ENCODE results near the gene LY6G6D. TPM values are rescaled to one million over a fixed set of nuclear protein-coding genes. Genes with fewer than 3 reads are reported as not detected.
"Not testable (repeated sequence)": the region's sequence is repeated elsewhere in the genome, so short reads cannot be mapped to it uniquely, and the experiment has no call there.

Gene LY6G6D
- total RNA-seq, 4 donors from 2014 or later: not detected

DNA sequence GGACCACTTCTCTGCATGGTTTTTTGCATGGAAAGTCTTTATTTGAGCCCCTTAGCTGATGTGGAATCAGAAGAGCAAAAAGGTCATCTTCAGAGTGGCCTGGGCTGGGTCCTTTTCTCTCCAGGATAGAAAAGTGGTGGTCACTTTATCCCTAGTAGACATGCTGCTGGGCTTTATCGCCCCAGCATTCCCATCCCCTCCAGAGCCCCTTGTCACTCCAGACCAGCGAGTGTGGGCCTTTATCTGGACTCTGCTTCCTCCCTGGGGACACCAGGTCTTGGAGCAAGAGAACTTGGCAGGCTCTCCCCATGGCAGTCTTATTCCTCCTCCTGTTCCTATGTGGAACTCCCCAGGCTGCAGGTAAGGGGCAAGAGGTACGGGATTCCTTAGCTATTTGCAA, 8.5 kb upstream of the LY6G6D start, which contains the start of gene LY6G6F:
Gene LY6G6F (plus strand): TSS at position 268 of the 400 bp plus-strand sequence. CDS start 41 bp downstream, at position 309.
- Histone ChIP-seq H3K4me3 (no peak within 1 kb of the TSS), H3K36me3 (no peaks in the 10 kb centered on the region), H3K9me3 (no peaks in the 10 kb centered on the region), H3K4me1 (peaks cover 0 to 17% (median 10%) of the 10 kb centered on the region in 4 donors), H3K27me3 (no peaks in the 10 kb centered on the region), H3K27ac (no peak within 1 kb of the TSS)
- DNase-seq (ENCODE audit: low spot score in 2 of 2): no peak
- 62 to 68% methylated on average over 3 of the region's 3 CpGs for WGBS, 2 donors
- TF ChIP-seq CTCF (IDR thresholded peaks at IDR 0.05) (no peak), EP300 (IDR thresholded peaks at IDR 0.05) (no peak), POLR2A (IDR thresholded peaks at IDR 0.05) (no peak)

DNA sequence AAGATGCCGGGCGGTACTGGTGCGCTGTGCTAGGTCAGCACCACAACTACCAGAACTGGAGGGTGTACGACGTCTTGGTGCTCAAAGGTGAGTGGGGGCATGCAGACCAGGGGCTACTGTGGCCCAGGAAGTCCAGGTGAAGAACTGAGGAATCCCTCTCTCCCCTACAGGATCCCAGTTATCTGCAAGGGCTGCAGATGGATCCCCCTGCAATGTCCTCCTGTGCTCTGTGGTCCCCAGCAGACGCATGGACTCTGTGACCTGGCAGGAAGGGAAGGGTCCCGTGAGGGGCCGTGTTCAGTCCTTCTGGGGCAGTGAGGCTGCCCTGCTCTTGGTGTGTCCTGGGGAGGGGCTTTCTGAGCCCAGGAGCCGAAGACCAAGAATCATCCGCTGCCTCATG, 7.4 kb upstream of the LY6G6D start:
- 84 to 87% methylated on average over 8 to 10 of the region's 10 CpGs for WGBS, 2 donors

DNA sequence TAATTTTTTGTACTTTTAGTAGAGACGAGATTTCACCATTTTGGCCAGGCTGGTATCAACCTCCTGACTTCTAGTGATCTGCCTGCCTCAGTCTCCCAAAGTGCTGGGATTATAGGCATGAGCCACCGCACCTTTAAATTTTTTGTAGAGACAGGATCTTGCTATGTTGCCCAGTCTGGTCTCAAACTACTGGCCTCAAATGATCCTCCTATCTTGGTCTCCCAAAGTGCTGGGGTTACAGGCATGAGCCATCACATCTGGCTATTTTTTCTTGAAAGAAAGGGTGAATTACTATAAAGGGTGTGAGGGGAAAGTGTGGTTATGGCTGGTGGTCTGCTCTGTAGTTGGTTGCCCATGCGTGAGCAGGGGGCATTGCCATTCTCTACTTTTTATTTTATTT, 6.9 kb upstream of the LY6G6D start:
- TF ChIP-seq POLR2A (IDR thresholded peaks at IDR 0.05) (no peak), EP300 (IDR thresholded peaks at IDR 0.05) (no peak), CTCF (IDR thresholded peaks at IDR 0.05) (no peak)
- no peaks in the 10 kb centered on the region for H3K9me3 ChIP-seq
- no peak overlapping the region for H3K4me3 ChIP-seq
- H3K36me3 ChIP-seq: no peaks in the 10 kb centered on the region
- no peaks in the 10 kb centered on the region for H3K27me3 ChIP-seq
- H3K27ac ChIP-seq: no peak overlapping the region
- WGBS, 2 donors: 92 to 93% methylated on average over 3 of the region's 3 CpGs
- DNase-seq (ENCODE audit: low spot score in 2 of 2): no peak
- peaks cover 0 to 9% (median 3%) of the 10 kb centered on the region in 4 donors for H3K4me1 ChIP-seq

More for the DNA sequence above, 7.4 kb upstream of the LY6G6D start:
- no peak overlapping the region for H3K4me3 ChIP-seq
- no peaks in the 10 kb centered on the region for H3K36me3 ChIP-seq
- no peak for TF ChIP-seq CTCF (IDR thresholded peaks at IDR 0.05)
- TF ChIP-seq POLR2A (IDR thresholded peaks at IDR 0.05): no peak
- no peak for TF ChIP-seq EP300 (IDR thresholded peaks at IDR 0.05)
- no peaks in the 10 kb centered on the region for H3K27me3 ChIP-seq
- DNase-seq (ENCODE audit: low spot score in 2 of 2): no peak
- no peak overlapping the region for H3K27ac ChIP-seq
- H3K9me3 ChIP-seq: no peaks in the 10 kb centered on the region
- H3K4me1 ChIP-seq: peaks cover 0 to 9% (median 3%) of the 10 kb centered on the region in 4 donors

DNA sequence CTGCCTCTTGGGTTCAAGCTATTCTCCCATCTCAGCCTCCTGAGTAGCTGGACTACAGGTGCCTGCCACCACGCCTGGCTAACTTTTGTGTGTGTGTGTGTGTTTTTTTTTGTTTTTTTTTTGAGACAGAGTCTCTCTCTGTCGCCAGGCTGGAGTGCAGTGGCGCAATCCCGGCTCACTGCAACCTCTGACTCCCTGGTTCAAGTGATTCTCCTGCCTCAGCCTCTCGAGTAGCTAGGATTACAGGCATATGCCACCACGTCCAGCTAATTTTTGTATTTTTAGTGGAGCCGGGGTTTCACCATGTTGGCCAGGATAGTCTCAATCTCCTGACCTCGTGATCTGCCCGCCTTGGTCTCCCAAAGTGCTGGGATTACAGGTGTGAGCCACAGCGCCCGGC, 6.0 kb upstream of the LY6G6D start:
- not testable (repeated sequence) for H3K4me3 ChIP-seq; DNase-seq (ENCODE audit: low spot score in 2 of 2); H3K36me3 ChIP-seq; H3K4me1 ChIP-seq; H3K27me3 ChIP-seq; H3K9me3 ChIP-seq; H3K27ac ChIP-seq
- WGBS, 2 donors: 87 to 88% methylated on average over 11 of the region's 11 CpGs

GRCh38 chr6:31710523-31711219, 4.5 kb upstream of the LY6G6D start:
- Histone ChIP-seq H3K9me3 (no peaks in the 10 kb centered on the region), H3K27ac (no peak overlapping the region), H3K4me1 (peaks cover 0 to 7% (median 0%) of the 10 kb centered on the region in 4 donors), H3K4me3 (no peak overlapping the region), H3K36me3 (no peaks in the 10 kb centered on the region), H3K27me3 (no peaks in the 10 kb centered on the region)
- 69 to 72% methylated on average over 5 of the region's 5 CpGs for WGBS, 2 donors
- no peak for DNase-seq (ENCODE audit: low spot score in 2 of 2)
- TF ChIP-seq EP300 (IDR thresholded peaks at IDR 0.05) (no peak), POLR2A (IDR thresholded peaks at IDR 0.05) (no peak), CTCF (IDR thresholded peaks at IDR 0.05) (no peak)

Measured in tibial nerve (tissue), 4 donors.